ENCODE measurements around the gene TWIST2.

- no peak for TF ChIP-seq CTCF (IDR thresholded peaks at IDR 0.05; ENCODE audit: low read length)
- TF ChIP-seq EZH2 (optimal IDR thresholded peaks at IDR 0.05; ENCODE audit: low read depth, low read length): no peak
Observed at GRCh38 chr2:238879621-238880377, 31.9 kb downstream of the TWIST2 start.
